ENCODE results near the gene CA6.
"Not testable (repeated sequence)": the region's sequence is repeated elsewhere in the genome, so short reads cannot be mapped to it uniquely, and the experiment has no call there.

Gene CA6

GRCh38 chr1:8926707-8927694 is 18.7 kb upstream of the CA6 start:
- peak; percentile 53 for DNase-seq

GRCh38 chr1:8930116-8930515 is 15.6 kb upstream of the CA6 start:
- no peak for DNase-seq

- DNase-seq: not testable (repeated sequence)
Observed at GRCh38 chr1:8937051-8937450, 8.6 kb upstream of the CA6 start.

DNA sequence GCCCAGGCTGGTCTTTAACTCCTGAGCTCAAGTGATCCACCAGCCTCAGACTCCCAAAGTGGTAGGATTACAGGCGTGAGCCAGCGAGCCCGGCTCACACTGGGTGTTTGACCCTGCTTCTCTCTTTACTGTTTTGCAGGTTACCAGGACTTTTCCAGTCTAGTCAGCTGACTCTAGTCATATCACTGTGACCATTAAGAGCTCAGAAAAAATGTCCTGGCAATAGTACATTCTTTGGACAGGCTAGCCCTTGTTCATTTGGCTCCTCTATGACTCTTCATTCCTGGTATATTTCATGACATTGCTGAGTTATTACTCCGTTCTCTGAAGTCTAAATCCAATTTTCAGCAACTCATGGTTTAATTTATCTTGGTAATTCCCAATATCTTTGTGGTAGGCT is 8.0 kb upstream of the CA6 start:
- DNase-seq: no peak

- no peak for DNase-seq
Observed at GRCh38 chr1:8938232-8938999, 7.3 kb upstream of the CA6 start.

GRCh38 chr1:8939000-8939265 is 6.7 kb upstream of the CA6 start:
- no peak for DNase-seq

DNA sequence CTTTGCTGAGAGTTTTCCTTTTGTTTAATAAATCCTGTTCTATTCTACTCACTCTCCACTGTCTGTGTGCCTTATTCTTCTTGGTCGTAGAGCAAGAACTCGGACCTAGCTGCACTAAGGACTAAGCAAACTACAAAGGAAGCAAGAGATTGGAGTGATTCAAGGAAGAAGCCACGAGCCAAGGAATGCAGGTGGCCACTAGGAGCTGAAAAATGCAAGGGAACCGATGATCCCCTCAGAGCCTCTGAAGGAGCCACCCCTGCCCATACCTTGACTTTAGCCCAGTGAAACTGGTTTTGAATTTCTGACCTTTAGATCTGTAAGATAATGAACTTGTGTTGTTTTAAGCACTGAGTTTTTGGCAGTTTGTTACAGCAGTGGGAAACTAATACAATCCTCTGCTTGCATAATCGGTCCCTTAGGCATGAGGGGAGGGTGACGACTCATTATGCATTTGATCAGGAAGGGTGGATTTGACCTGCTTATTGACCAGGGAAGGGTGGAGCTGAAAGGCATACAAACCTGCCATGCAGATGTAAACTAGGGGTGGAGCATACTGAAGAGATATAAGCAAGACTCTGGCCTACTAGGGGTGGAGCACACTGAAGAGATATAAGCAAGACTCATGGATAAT is 6.2 kb upstream of the CA6 start:
- no peak for DNase-seq

DNA sequence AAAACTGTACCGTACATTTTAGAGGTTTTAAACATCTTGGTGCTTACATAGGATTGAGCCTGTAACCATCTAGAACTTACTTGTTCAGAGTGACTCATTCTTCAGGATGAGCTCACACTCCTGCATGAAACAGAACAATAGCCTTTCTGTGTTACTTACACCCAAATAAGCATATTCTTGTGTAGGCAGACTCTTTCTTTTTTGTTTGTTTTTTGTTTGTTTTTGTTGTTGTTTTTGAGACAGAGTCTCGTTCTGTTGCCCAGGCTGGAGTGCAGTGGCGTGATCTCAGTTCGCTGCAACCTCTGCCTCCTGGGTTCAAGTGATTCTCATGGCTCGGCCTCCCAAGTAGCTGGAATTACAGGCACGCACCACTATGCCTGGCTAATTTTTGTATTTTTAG is 3.8 kb upstream of the CA6 start:
- no peak for DNase-seq

GRCh38 chr1:8943498-8944405 is 1.9 kb upstream of the CA6 start:
- DNase-seq: no peak

DNA sequence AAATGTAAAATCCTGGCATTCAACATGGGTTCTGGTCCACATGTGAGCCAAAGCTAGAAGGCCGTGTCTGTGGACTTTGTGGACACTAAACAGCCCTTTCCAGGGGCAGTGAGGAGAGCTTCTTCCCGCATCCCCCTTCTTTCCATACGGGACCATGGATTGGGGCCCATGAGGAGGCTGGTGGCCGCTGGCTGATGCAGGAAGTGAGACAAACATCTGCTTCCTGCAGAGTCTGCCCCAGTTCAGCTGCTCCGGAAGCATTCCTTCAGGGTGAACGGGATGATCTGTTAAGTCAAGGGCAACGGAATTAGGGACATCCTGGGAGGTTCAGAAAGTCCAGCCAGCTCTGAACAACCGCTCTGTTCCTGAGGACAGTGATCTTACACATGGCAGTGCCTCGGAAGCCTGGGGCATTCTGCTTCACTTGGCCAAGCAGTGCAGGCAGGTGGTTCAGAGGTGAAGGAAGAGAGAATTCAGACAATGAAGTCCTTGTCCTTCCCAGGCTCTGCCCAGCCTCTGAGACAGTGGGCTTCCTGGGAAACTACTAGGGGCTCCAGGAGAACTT is 1.5 kb downstream of the CA6 start:
- no peak for DNase-seq

GRCh38 chr1:8950309-8950708 is 4.6 kb downstream of the CA6 start:
- no peak for DNase-seq

- DNase-seq: no peak
Observed at GRCh38 chr1:8951231-8951630, 5.6 kb downstream of the CA6 start.

GRCh38 chr1:8955406-8955805 is 9.7 kb downstream of the CA6 start:
- DNase-seq: no peak

GRCh38 chr1:8956461-8957349 is 11.0 kb downstream of the CA6 start:
- DNase-seq: no peak

DNA sequence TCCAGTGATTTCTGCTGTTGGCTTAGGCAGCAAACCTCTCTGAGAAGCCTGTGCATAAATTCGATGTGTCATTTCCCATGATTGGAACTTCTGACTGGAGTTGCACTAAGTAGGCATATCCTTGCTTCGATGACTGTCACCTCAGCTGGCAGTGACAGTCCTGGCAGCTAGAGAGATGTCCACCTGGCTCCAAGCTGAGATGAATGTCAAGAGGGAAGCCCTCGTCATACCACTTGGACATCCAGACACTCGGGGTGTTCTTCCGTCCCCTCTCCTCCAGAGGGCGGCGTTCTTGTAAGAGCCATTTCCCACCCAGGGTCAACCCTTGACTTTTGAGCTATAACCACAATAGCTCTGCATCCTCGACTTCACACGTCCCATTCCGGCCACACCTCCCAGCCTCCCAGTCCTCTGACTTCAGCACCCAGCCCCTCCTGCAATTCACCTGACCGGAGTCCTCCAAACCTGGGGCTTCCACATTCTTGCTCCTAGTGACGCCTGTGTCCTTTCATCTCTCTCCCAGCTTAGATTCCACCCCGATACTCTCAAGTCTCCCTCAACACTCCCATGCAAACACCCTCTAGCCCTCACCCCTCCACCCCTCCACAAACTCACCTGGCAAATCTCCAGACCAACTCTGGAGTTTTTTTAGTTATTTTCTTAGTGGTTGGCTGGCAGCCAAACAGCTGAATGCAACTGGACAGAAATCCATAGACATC is 17.3 kb downstream of the CA6 start:
- DNase-seq: peak; percentile 46

GRCh38 chr1:8963963-8964362 is 18.3 kb downstream of the CA6 start:
- no peak for DNase-seq

DNA sequence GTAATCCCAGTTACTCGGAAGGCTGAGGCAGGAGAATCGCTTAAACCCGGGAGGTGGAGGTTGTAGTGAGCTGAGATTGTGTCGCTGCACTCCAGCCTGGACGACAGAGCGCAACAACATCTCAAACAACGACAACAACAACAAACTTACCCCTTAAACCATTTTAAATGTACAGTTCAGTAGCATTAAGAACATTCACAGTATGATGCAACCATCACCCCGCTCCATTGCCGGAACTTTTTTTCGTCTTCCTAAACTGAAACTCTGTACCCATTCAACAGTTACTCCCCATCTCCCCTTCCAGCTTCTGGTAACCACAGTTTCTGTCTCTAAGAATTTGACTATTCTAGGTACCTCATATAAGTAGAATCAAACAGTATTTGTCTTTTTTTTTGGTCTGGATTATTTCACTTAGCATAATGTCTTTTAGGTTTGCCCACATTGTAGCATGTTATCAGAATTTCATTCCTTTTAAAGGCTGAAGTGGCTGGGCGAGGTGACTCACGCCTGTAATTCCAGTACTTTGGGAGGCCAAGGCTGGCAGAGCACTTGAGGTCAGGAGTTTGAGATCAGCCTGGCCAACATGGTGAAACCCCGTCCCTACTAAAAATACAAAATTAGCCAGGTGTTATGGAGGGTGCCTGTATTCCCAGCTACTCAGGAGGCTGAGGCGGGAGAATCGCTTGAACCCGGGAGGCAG is 19.6 kb downstream of the CA6 start:
- no peak for DNase-seq

- no peak for DNase-seq
Observed at GRCh38 chr1:8966606-8967005, 20.9 kb downstream of the CA6 start.

DNA sequence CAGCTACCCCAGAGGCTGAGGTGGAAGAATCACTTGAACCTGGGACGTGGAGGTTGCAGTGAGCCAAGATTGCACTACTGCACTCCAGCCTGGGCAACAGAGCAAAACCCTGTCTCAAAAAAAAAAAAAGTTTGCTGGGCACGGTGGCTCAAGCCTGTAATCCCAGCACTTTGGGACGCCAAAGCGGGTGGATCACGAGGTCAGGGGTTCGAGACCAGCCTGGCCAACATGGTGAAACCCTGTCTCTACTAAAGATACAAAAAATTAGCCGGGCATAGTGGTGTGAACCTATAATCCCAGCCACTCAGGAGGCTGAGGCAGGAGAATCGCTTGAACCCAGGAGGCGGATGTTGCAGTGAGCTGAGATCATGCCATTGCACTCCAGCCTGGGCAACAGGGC is 23.2 kb downstream of the CA6 start:
- not testable (repeated sequence) for DNase-seq

GRCh38 chr1:8969937-8970336 is 24.3 kb downstream of the CA6 start:
- no peak for DNase-seq

All from CD4-positive, alpha-beta T cell treated with Interleukin-17A for 1 hour (primary cell).